Gastroesophageal sphincter (tissue), 4 donors: ENCODE measurements around the gene CTDSP1. TPM values are rescaled to one million over a fixed set of nuclear protein-coding genes. Genes with fewer than 3 reads are reported as not detected.

Experiments used
- ATAC-seq: fragments of 150-250 bp; one replicate; pipeline ENCODE4 v1.9.1; 2016; ENCODE audit warnings: mild to moderate bottlenecking, moderate library complexity
- H3K27ac ChIP-seq, 4 donors: fragments of 200-600 bp; sonication (generic) in 3 of 4; 1 replicate in 3 of 4; 2 replicates in 1 of 4; pipeline ENCODE4 v1.5.1; 2016 to 2019
- H3K27me3 ChIP-seq: fragments of 200-600 bp; sonication (generic); one replicate; pipeline ENCODE4 v1.5.1; 2019
- H3K36me3 ChIP-seq, 2 donors: fragments of 200-600 bp; sonication (generic); one replicate each; pipeline ENCODE4 v1.5.1; 2019; ENCODE audit warnings: control low read depth in 1 of 2
- H3K4me1 ChIP-seq, 3 donors: fragments of 200-600 bp; sonication (generic); 1 replicate in 2 of 3; 2 replicates in 1 of 3; pipeline ENCODE4 v1.5.1; 2016 to 2019; ENCODE audit warnings: control low read depth in 2 of 3
- H3K4me3 ChIP-seq, 2 donors: fragments of 200-600 bp; sonication (generic); one replicate each; pipeline ENCODE4 v1.5.1; 2019; ENCODE audit warnings: mild to moderate bottlenecking in 1 of 2, moderate library complexity in 1 of 2
- H3K9me3 ChIP-seq, 3 donors: fragments of 200-600 bp; sonication (generic); one replicate each; pipeline ENCODE4 v1.5.1; 2017 to 2019; ENCODE audit warnings: control low read depth in 2 of 3
- EP300 ChIP-seq: sonication (generic); formaldehyde crosslinking; IDR thresholded peaks from one replicate; pipeline ENCODE4 v1.6.1; 2017; ENCODE audit warnings: antibody characterized with exemption, mild to moderate bottlenecking
- POLR2A ChIP-seq, 2 donors: fragments of 450-650 bp; IDR thresholded peaks; one replicate each; pipeline ENCODE4 v1.6.1; 2017; ENCODE audit warnings: antibody characterized with exemption in 2 of 2, mild to moderate bottlenecking in 2 of 2, moderate library complexity in 1 of 2
- POLR2AphosphoS5 ChIP-seq: sonication (generic); formaldehyde crosslinking; IDR thresholded peaks from one replicate; pipeline ENCODE4 v1.6.1; 2017; ENCODE audit warnings: antibody characterized with exemption
- WGBS, 2 donors: methylation state at CpG; one replicate each; pipeline ENCODE4 v1.1.5; 2018; ENCODE audit warnings: low coverage in 1 of 2; 5-methylcytosine and 5-hydroxymethylcytosine counted together
- total RNA-seq, 4 donors: library from RNA; depleted of rRNA; stranded (reverse); fragments of >200 nt; gene quantifications; one replicate each; pipeline ENCODE4 v1.1.0, GENCODE V29; 2016
- TF ChIP-seq, protein P1 (sequence below), 4 experiments: fragments of 200-600 bp in 2 of 4; fragments of 450-650 bp in 2 of 4; sonication (generic) in 1 of 4; IDR thresholded peaks; one replicate each; pipeline ENCODE4 v1.5.1; 2017 to 2019; ENCODE audit warnings: antibody characterized with exemption in 4 of 4, mild to moderate bottlenecking in 2 of 4, moderate library complexity in 2 of 4

Gene CTDSP1
- total RNA-seq, 4 donors from 2014 or later, result 121 to 159 (median 136) TPM

DNA sequence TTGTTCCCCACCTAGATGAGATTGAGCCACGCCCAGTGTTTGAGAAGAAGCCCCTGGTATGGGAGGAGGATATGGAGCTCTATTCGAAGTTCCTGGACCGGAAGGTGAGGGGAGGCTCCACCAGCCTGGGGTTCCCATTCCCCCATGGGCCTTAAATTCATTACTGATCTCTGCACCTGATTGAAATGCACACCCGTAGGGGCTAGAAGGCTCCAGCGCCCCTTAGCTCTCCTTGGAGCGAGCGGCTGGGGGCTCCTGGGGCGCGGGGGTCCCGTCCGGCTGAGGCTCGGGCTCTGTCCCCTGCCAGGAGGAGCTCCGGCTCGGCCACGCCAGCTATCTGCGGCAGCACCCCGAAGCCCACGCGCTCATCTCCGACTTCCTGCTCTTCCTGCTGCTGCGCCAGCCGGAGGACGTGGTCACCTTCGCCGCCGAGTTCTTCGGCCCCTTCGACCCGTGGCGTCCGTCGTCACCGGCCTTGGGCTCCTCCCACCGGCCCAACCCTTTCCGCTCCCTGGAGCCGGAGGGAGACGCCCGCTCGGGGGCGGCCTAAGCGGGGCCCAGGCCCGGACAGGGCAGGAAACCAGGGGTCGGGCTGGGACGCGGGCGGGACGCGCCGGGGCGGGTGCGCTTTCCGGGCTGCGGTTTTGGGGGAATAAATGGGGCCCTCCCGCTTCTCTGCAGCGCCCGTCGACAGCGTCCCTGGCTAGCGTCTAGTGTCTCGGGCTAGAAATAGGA is 32.1 kb upstream of the CTDSP1 start:
- TF ChIP-seq POLR2A (IDR thresholded peaks at IDR 0.05) (peak; percentile 90 to 91), EP300 (no peak), POLR2AphosphoS5 (peak; percentile 97)
- TF ChIP-seq, protein P1, sequence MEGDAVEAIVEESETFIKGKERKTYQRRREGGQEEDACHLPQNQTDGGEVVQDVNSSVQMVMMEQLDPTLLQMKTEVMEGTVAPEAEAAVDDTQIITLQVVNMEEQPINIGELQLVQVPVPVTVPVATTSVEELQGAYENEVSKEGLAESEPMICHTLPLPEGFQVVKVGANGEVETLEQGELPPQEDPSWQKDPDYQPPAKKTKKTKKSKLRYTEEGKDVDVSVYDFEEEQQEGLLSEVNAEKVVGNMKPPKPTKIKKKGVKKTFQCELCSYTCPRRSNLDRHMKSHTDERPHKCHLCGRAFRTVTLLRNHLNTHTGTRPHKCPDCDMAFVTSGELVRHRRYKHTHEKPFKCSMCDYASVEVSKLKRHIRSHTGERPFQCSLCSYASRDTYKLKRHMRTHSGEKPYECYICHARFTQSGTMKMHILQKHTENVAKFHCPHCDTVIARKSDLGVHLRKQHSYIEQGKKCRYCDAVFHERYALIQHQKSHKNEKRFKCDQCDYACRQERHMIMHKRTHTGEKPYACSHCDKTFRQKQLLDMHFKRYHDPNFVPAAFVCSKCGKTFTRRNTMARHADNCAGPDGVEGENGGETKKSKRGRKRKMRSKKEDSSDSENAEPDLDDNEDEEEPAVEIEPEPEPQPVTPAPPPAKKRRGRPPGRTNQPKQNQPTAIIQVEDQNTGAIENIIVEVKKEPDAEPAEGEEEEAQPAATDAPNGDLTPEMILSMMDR (IDR thresholded peaks at IDR 0.05), result peak in 1 of 4 experiments; percentile 28
- H3K27me3 ChIP-seq, result no peaks in the 10 kb centered on the region
- 0% methylated on average over 4 of the region's 60 CpGs; no CpG with 5 or more reads in 1 of the 2 donors for WGBS, 2 donors
- H3K4me3 ChIP-seq, result peak overlapping the region; percentile 50 to 60
- no peaks in the 10 kb centered on the region for H3K36me3 ChIP-seq
- ATAC-seq, result peak; percentile 91
- H3K9me3 ChIP-seq, result peaks cover 0 to 8% (median 0%) of the 10 kb centered on the region in 3 donors
- H3K27ac ChIP-seq, result peak overlapping the region; percentile 84 to 91 (median 86)
- H3K4me1 ChIP-seq, result peaks cover 0 to 23% (median 0%) of the 10 kb centered on the region in 3 donors

DNA sequence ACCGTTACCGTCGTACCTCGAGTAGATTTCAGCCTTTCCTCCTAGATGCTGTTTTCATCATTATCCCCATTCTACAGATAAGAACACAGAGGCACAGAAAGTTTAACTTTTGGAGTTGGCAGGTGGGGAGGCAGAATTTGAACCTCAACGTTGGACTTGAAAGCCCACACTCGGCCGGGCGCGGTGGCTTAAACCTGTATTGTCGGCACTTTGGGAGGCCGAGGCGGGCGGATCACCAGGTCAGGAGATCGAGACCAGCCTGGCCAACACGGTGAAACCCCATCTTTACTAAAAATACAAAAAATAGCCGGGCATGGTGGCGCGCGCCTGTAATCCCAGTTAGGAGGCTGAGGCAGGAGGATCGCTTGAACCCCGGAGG is 31.5 kb upstream of the CTDSP1 start:
- ATAC-seq, result no peak
- peaks cover 0 to 8% (median 0%) of the 10 kb centered on the region in 3 donors for H3K9me3 ChIP-seq
- H3K4me3 ChIP-seq, result peak overlapping the region; percentile 50 to 60
- H3K27ac ChIP-seq, result peak overlapping the region; percentile 84 to 91 (median 86)
- H3K4me1 ChIP-seq, result peaks cover 0 to 23% (median 0%) of the 10 kb centered on the region in 3 donors
- TF ChIP-seq EP300 (no peak), POLR2AphosphoS5 (no peak), POLR2A (IDR thresholded peaks at IDR 0.05) (no peak)
- TF ChIP-seq, protein P1 (IDR thresholded peaks at IDR 0.05), result peak in 1 of 4 experiments; percentile 4
- WGBS, 2 donors, result 45% methylated on average over 11 of the region's 21 CpGs; no CpG with 5 or more reads in 1 of the 2 donors
- H3K36me3 ChIP-seq, result no peaks in the 10 kb centered on the region
- H3K27me3 ChIP-seq, result no peaks in the 10 kb centered on the region

DNA sequence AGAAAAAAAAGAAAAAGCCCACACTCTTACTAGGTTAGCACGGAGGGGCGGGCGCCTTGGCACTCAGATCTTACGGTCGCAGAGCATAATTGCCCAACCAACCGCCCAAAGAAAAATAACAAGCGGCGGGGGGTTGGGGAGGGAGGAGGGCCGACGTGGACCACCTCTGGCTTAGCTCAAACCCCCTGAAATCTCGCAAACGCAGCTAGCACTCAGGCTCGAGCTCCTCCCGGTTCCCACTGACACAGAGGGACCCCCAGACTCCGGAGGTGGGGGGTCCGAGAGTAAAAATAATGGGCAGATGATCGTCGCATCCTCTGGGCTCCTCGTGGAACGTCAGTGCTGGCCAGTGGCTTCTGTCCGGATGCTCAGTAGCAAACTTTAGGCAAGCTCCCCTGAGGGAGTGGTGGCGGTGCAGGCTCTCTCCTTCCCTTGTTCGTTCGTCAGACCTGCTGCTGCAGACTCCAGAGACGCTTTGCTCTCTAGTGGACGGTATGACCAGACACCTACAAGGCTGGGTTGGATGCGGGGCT is 31.0 kb upstream of the CTDSP1 start:
- 8 to 27% methylated on average over 4 to 8 of the region's 27 CpGs for WGBS, 2 donors
- Histone ChIP-seq H3K9me3 (peaks cover 0 to 8% (median 0%) of the 10 kb centered on the region in 3 donors), H3K36me3 (no peaks in the 10 kb centered on the region), H3K27me3 (no peaks in the 10 kb centered on the region), H3K4me1 (peaks cover 0 to 23% (median 0%) of the 10 kb centered on the region in 3 donors), H3K4me3 (peak overlapping the region in 1 of 2 donors; percentile 60), H3K27ac (peak overlapping the region in 3 of 4 donors; percentile 67 to 91 (median 85))
- ATAC-seq, result peak; percentile 39
- TF ChIP-seq POLR2A (IDR thresholded peaks at IDR 0.05) (no peak), POLR2AphosphoS5 (peak; percentile 8), EP300 (no peak)
- TF ChIP-seq, protein P1 (IDR thresholded peaks at IDR 0.05), result peak in 3 of 4 experiments; percentile 27 to 42 (median 36)

DNA sequence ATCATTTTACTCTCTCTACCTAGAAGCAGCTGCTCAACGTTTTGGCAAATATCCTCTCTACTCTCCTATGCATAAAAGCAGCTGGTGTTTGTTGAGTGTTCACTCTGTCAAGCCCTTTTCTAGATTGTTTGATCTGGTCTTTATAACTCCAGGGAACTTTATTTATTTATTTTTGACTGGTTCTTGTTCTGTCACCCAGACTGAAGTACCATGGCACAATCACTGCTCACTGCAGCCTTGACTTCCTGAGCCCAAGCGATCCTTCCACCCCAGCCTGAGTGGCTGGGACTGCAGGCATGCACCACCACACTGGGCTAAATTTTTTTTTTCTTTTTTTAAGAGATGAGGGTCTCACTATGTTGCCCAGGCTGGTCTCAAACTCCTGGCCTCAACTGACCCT is 30.3 kb upstream of the CTDSP1 start:
- H3K27me3 ChIP-seq, result no peaks in the 10 kb centered on the region
- ATAC-seq, result no peak
- H3K9me3 ChIP-seq, result peaks cover 0 to 8% (median 0%) of the 10 kb centered on the region in 3 donors
- peaks cover 0 to 23% (median 0%) of the 10 kb centered on the region in 3 donors for H3K4me1 ChIP-seq
- no peaks in the 10 kb centered on the region for H3K36me3 ChIP-seq
- H3K4me3 ChIP-seq, result no peak overlapping the region
- 39 to 45% methylated on average over 2 of the region's 2 CpGs for WGBS, 2 donors
- H3K27ac ChIP-seq, result peak overlapping the region in 2 of 4 donors; percentile 85 to 91
- TF ChIP-seq POLR2AphosphoS5 (no peak), POLR2A (IDR thresholded peaks at IDR 0.05) (no peak), EP300 (no peak)
- TF ChIP-seq, protein P1 (IDR thresholded peaks at IDR 0.05), result no peak
